OCI-LY7 (cell line): ENCODE data around the gene PORCN. TPM values are rescaled to one million over a fixed set of nuclear protein-coding genes. Genes with fewer than 3 reads are reported as not detected.

ENCODE experiments used
- BruUV-seq: library from RNA; stranded (reverse); fragments of 400-500 nt; replicated peaks from 2 replicates; lab custom pipeline; 2021; lab: Mats Ljungman, UMichigan
- CTCF ChIA-PET: fragments of 300-600 bp; sonication (Branson Sonifier 250); formaldehyde crosslinking; loops from one replicate; lab custom pipeline; 2022; ENCODE audit warnings: antibody characterized with exemption; ENCODE audit not compliant: unreplicated experiment; lab: Charles Lee
- POLR2A ChIA-PET: fragments of 300-600 bp; sonication (Branson Sonifier 250); formaldehyde crosslinking; loops from one replicate; lab custom pipeline; 2022; ENCODE audit warnings: antibody characterized with exemption; lab: Charles Lee
- DNase-seq: peaks from one replicate; pipeline ENCODE4 v3.0.0-alpha.2; 2015; ENCODE audit warnings: low spot score
- H2AFZ ChIP-seq: fragments of 200-600 bp; sonication (generic), shearing (Covaris generic); 2 replicates; pipeline ENCODE4 v1.6.1; 2014; ENCODE audit warnings: mild to moderate bottlenecking, antibody characterized with exemption, low read length, moderate library complexity
- H3K27ac ChIP-seq: fragments of 200-600 bp; sonication (generic); 2 replicates; pipeline ENCODE4 v1.5.1; 2014; ENCODE audit warnings: mixed run types, low read depth, mild to moderate bottlenecking, moderate library complexity, low read length, inconsistent platforms; ENCODE audit not compliant: poor library complexity, severe bottlenecking
- H3K36me3 ChIP-seq: fragments of 200-600 bp; sonication (generic); 2 replicates; pipeline ENCODE4 v1.6.1; 2014; ENCODE audit warnings: mild to moderate bottlenecking, antibody characterized with exemption, low read length, moderate library complexity, mixed read lengths; ENCODE audit not compliant: insufficient read depth
- H3K4me1 ChIP-seq: fragments of 200-600 bp; sonication (generic); 2 replicates; pipeline ENCODE4 v1.5.1; 2014; ENCODE audit warnings: mild to moderate bottlenecking, low read length; ENCODE audit not compliant: insufficient read depth, poor library complexity, severe bottlenecking
- H3K4me2 ChIP-seq: fragments of 200-600 bp; sonication (generic); 2 replicates; pipeline ENCODE4 v1.6.1; 2014; ENCODE audit warnings: mild to moderate bottlenecking, low read length
- H3K4me3 ChIP-seq: fragments of 200-600 bp; sonication (generic); 2 replicates; pipeline ENCODE4 v1.5.1; 2014; ENCODE audit warnings: mild to moderate bottlenecking, low read depth, low read length; ENCODE audit not compliant: poor library complexity, severe bottlenecking
- H3K79me2 ChIP-seq: fragments of 200-600 bp; sonication (generic); 2 replicates; pipeline ENCODE4 v1.6.1; 2016; ENCODE audit warnings: low read depth, mild to moderate bottlenecking, low read length, moderate library complexity, mixed read lengths; ENCODE audit not compliant: insufficient read depth
- H3K9me2 ChIP-seq: fragments of 200-600 bp; sonication (generic); 2 replicates; pipeline ENCODE4 v1.6.1; 2016; ENCODE audit warnings: mild to moderate bottlenecking, low read length, mixed read lengths; ENCODE audit not compliant: insufficient read depth
- H3K9me3 ChIP-seq: fragments of 200-600 bp; sonication (generic); 2 replicates; pipeline ENCODE4 v1.6.1; 2014; ENCODE audit warnings: mild to moderate bottlenecking, mixed run types, low read length, mixed read lengths
- H4K20me1 ChIP-seq: fragments of 200-600 bp; sonication (generic); 2 replicates; pipeline ENCODE4 v1.6.1; 2014; ENCODE audit warnings: mild to moderate bottlenecking, antibody characterized with exemption, low read length, moderate library complexity, mixed read lengths; ENCODE audit not compliant: insufficient read depth
- EZH2phosphoT487 ChIP-seq: fragments of 200-600 bp; sonication (generic); IDR thresholded peaks from 2 replicates; pipeline ENCODE4 v1.6.1; 2018; ENCODE audit warnings: low read depth, borderline replicate concordance, mild to moderate bottlenecking, mixed run types, antibody characterized with exemption, low read length, moderate library complexity, mixed read lengths
- intact Hi-C: fragments of 100-400 bp; cut with micrococcal nuclease; formaldehyde crosslinking; loops from one replicate; pipeline ENCODE4 v1.10.0; 2022; ENCODE audit not compliant: unreplicated experiment
- total RNA-seq, 2 experiments: library from RNA; depleted of rRNA in 1 of 2; stranded (reverse); fragments of >200 nt in 1 of 2; shearing (Covaris generic) in 1 of 2; gene quantifications; 2 replicates each; pipeline ENCODE4 v1.2.3, GENCODE V29; 2014 to 2022
- TF ChIP-seq, protein P1 (sequence below): fragments of 200-600 bp; sonication (generic); conservative IDR thresholded peaks from 2 replicates; pipeline ENCODE4 v1.5.1; 2014; ENCODE audit warnings: mild to moderate bottlenecking, antibody characterized with exemption, low read length, moderate library complexity, mixed read lengths

Gene PORCN
- total RNA-seq, 2 experiments from 2014 or later: 8.4 to 11.3 TPM

DNA sequence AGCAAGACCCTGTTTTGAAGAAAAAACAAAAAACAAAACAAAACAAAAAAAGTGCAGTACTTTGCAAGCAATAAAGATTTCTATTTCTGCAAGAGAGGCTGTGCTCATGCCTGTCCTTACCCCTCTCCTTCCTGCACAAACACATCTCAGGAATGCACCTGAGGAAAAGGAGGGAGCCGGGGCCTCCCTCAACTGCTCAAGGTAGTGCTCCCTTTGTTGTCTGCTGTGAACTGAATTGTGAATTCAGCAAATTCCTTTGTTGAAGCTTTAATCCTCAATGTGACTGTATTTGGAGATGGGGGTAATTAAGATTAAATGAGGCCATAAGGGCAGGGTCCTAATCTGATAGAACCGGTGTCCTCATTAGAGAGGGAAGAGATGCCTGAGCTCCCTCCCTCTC lies 18.9 kb upstream of the PORCN start:
- peaks cover 18% of the 10 kb centered on the region for H3K36me3 ChIP-seq
- TF ChIP-seq, protein P1, sequence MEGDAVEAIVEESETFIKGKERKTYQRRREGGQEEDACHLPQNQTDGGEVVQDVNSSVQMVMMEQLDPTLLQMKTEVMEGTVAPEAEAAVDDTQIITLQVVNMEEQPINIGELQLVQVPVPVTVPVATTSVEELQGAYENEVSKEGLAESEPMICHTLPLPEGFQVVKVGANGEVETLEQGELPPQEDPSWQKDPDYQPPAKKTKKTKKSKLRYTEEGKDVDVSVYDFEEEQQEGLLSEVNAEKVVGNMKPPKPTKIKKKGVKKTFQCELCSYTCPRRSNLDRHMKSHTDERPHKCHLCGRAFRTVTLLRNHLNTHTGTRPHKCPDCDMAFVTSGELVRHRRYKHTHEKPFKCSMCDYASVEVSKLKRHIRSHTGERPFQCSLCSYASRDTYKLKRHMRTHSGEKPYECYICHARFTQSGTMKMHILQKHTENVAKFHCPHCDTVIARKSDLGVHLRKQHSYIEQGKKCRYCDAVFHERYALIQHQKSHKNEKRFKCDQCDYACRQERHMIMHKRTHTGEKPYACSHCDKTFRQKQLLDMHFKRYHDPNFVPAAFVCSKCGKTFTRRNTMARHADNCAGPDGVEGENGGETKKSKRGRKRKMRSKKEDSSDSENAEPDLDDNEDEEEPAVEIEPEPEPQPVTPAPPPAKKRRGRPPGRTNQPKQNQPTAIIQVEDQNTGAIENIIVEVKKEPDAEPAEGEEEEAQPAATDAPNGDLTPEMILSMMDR: no peak
- TF ChIP-seq EZH2phosphoT487: no peak
- no peaks in the 10 kb centered on the region for H4K20me1 ChIP-seq
- no peaks in the 10 kb centered on the region for H3K79me2 ChIP-seq
- BruUV-seq: no TSS peak
- no peak for DNase-seq
- ChIA-PET CTCF (no interaction called here), POLR2A (no interaction called here)
- H3K4me3 ChIP-seq: no peak overlapping the region
- intact Hi-C loops: no loop called here
- H3K4me1 ChIP-seq: no peaks in the 10 kb centered on the region
- no peaks in the 10 kb centered on the region for H3K9me2 ChIP-seq
- H2AFZ ChIP-seq: no peak overlapping the region
- H3K4me2 ChIP-seq: no peak overlapping the region
- no peaks in the 10 kb centered on the region for H3K9me3 ChIP-seq
- no peak overlapping the region for H3K27ac ChIP-seq

DNA sequence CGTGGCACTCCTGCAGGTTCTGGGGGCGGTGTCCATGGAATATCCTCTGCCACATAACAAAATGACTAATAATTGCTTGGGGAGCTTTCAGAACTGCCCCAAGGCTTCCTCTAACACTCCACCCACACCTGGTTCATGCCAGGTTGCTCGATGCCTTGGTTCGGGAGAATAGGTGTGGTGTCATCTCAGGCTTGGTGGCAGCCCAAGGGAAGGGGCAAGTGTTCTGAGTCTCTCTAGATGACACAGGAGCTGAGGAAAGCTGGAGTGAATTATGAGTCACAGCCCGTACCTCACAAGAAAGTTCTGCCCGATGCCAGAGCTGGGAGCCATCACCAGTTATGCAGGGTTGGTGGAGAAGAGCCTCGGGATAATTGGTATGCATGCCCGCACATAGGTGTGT lies 18.1 kb upstream of the PORCN start:
- peaks cover 12% of the 10 kb centered on the region; the same call in 1 of the 2 replicates for H3K36me3 ChIP-seq
- no peak for DNase-seq
- no peak overlapping the region for H3K4me3 ChIP-seq
- ChIA-PET CTCF (no interaction called here), POLR2A (no interaction called here)
- no peaks in the 10 kb centered on the region for H4K20me1 ChIP-seq
- intact Hi-C loops: no loop called here
- no peak overlapping the region for H2AFZ ChIP-seq
- H3K27ac ChIP-seq: no peak overlapping the region
- no peaks in the 10 kb centered on the region for H3K9me2 ChIP-seq
- H3K79me2 ChIP-seq: no peaks in the 10 kb centered on the region
- H3K9me3 ChIP-seq: no peaks in the 10 kb centered on the region
- TF ChIP-seq EZH2phosphoT487: no peak
- TF ChIP-seq, protein P1: no peak
- no TSS peak for BruUV-seq
- H3K4me2 ChIP-seq: no peak overlapping the region
- no peaks in the 10 kb centered on the region for H3K4me1 ChIP-seq

DNA sequence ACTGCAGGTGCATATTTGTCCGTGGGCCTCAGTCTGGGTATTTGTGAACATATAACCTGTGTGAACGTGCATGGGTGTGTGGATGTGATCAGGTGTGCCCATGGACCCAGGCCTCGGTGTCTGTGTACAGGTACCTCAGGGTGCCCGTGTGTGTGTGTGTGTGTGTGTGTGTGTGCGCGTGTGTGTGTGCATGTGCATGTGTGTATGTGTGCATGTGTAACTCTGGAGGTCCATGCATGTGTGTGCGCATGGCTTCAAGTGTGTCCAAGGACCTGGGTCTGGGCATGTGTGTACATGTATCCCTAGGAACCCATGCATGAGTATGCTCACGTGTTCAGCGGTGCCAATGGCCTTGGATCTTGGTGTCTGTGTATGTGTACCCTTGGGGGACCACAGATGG lies 17.0 kb upstream of the PORCN start:
- DNase-seq: no peak
- H2AFZ ChIP-seq: no peak overlapping the region
- TF ChIP-seq, protein P1: no peak
- no peak for TF ChIP-seq EZH2phosphoT487

More for the DNA sequence above, 17.0 kb upstream of the PORCN start:
- peaks cover 8% of the 10 kb centered on the region; the same call in 1 of the 2 replicates for H3K36me3 ChIP-seq
- H4K20me1 ChIP-seq: no peaks in the 10 kb centered on the region
- no peak overlapping the region for H3K27ac ChIP-seq
- H3K9me2 ChIP-seq: no peaks in the 10 kb centered on the region
- BruUV-seq: no TSS peak
- intact Hi-C loops: no loop called here
- no peaks in the 10 kb centered on the region for H3K9me3 ChIP-seq
- no peaks in the 10 kb centered on the region for H3K79me2 ChIP-seq
- ChIA-PET POLR2A (no interaction called here), CTCF (no interaction called here)
- H3K4me1 ChIP-seq: no peaks in the 10 kb centered on the region
- H3K4me2 ChIP-seq: no peak overlapping the region
- no peak overlapping the region for H3K4me3 ChIP-seq
